ENCODE data around the gene COBL.

The COBL gene

GRCh38 chr7:51046103-51046466 lies 270.5 kb downstream of the COBL start:
- DNase-seq (ENCODE audit: low read depth): no peak

- no peak for DNase-seq (ENCODE audit: low read depth)
Measured at GRCh38 chr7:51045319-51046102, 271.1 kb downstream of the COBL start.

GRCh38 chr7:51043461-51043860 lies 273.1 kb downstream of the COBL start:
- DNase-seq (ENCODE audit: low read depth): no peak

- no peak for DNase-seq (ENCODE audit: low read depth)
Measured at GRCh38 chr7:51040787-51041186, 275.8 kb downstream of the COBL start.

- no peak for DNase-seq (ENCODE audit: low read depth)
Measured at GRCh38 chr7:51038573-51038972, 278.0 kb downstream of the COBL start.

- DNase-seq (ENCODE audit: low read depth): no peak
Measured at GRCh38 chr7:51035716-51036115, 280.9 kb downstream of the COBL start.

GRCh38 chr7:51034521-51035264 lies 281.9 kb downstream of the COBL start:
- no peak for DNase-seq (ENCODE audit: low read depth)

GRCh38 chr7:51033727-51034520 lies 282.7 kb downstream of the COBL start:
- DNase-seq (ENCODE audit: low read depth): no peak

GRCh38 chr7:51031791-51032515 lies 284.7 kb downstream of the COBL start:
- no peak for DNase-seq (ENCODE audit: low read depth)

- no peak for DNase-seq (ENCODE audit: low read depth)
Measured at GRCh38 chr7:51031216-51031615, 285.4 kb downstream of the COBL start.

- no peak for DNase-seq (ENCODE audit: low read depth)
Measured at GRCh38 chr7:51029701-51030191, 286.9 kb downstream of the COBL start.

- no peak for DNase-seq (ENCODE audit: low read depth)
Measured at GRCh38 chr7:51029131-51029530, 287.5 kb downstream of the COBL start.

GRCh38 chr7:51027935-51028830 lies 288.4 kb downstream of the COBL start:
- DNase-seq (ENCODE audit: low read depth): no peak

GRCh38 chr7:51027106-51027934 lies 289.3 kb downstream of the COBL start:
- no peak for DNase-seq (ENCODE audit: low read depth)

GRCh38 chr7:51026341-51026740 lies 290.3 kb downstream of the COBL start:
- no peak for DNase-seq (ENCODE audit: low read depth)

- no peak for DNase-seq (ENCODE audit: low read depth)
Measured at GRCh38 chr7:51025668-51026067, 290.9 kb downstream of the COBL start.

GRCh38 chr7:51024867-51025266 lies 291.7 kb downstream of the COBL start:
- DNase-seq (ENCODE audit: low read depth): no peak

- no peak for DNase-seq (ENCODE audit: low read depth)
Measured at GRCh38 chr7:51023547-51023946, 293.1 kb downstream of the COBL start.

GRCh38 chr7:51022821-51023220 lies 293.8 kb downstream of the COBL start:
- DNase-seq (ENCODE audit: low read depth): no peak
